HFFc6 (cell line): ENCODE results near the gene ERICH3. TPM values are rescaled to one million over a fixed set of nuclear protein-coding genes. Genes with fewer than 3 reads are reported as not detected.

ENCODE experiments used
- DNase-seq: peaks from one replicate; pipeline ENCODE4 v3.0.0-alpha.2; 2018
- H3K27ac Mint-ChIP-seq: 2 replicates; pipeline ENCODE4 v1.8.0; 2020; ENCODE audit warnings: mild to moderate bottlenecking, mixed read lengths
- H3K27me3 Mint-ChIP-seq: 2 replicates; pipeline ENCODE4 v1.8.0; 2021; ENCODE audit warnings: mild to moderate bottlenecking, moderate library complexity, mixed read lengths; ENCODE audit not compliant: insufficient read depth
- H3K36me3 Mint-ChIP-seq: 2 replicates; pipeline ENCODE4 v1.8.0; 2021; ENCODE audit warnings: low read depth, mixed read lengths
- H3K4me1 Mint-ChIP-seq: 2 replicates; pipeline ENCODE4 v1.8.0; 2020; ENCODE audit warnings: low read depth, mixed read lengths
- H3K4me3 Mint-ChIP-seq: 2 replicates; pipeline ENCODE4 v1.8.0; 2020; ENCODE audit warnings: mild to moderate bottlenecking, moderate library complexity, mixed read lengths
- H3K9me3 Mint-ChIP-seq: 2 replicates; pipeline ENCODE4 v1.8.0; 2020; ENCODE audit warnings: mild to moderate bottlenecking, mixed read lengths
- total RNA-seq, 6 experiments: library from RNA; stranded (reverse); fragmentation: NEBNext Ultra II Directional; extraction: Animal tissue kit (Norgen Biotek cat#: 25700); gene quantifications; 2 replicates in 1 of 6; 3 replicates in 5 of 6; pipeline ENCODE4 v1.2.3, GENCODE V29; 2021
- TF ChIP-seq, protein P1 (sequence below): fragments of 200-600 bp; sonication (generic); IDR thresholded peaks from 2 replicates; pipeline ENCODE4 v1.5.0; 2021; ENCODE audit warnings: antibody characterized with exemption, mild to moderate bottlenecking

The ERICH3 gene
- total RNA-seq, 6 experiments from 2014 or later, result not detected

DNA sequence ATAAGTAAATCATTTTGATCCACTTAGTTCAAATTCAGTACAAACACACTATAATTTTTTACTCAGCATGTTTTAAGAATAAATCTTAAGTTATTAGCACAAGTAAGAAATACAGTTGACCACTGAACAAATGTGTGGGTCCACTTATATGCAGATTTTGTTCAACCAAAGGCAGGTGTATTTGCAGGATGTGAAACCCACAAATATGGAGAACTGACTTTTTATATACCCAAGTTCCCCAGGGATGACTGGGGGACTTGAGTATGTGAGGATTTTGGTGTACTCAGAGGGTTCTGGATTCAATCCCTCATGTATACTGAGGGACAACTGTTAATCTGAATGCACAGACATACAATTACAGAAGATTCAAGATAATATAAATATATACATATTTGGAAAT, 25.7 kb upstream of the ERICH3 start:
- no peaks in the 10 kb centered on the region; the same call in 1 of the 2 replicates for H3K4me1 Mint-ChIP-seq
- no peak overlapping the region for H3K27ac Mint-ChIP-seq
- TF ChIP-seq, protein P1, sequence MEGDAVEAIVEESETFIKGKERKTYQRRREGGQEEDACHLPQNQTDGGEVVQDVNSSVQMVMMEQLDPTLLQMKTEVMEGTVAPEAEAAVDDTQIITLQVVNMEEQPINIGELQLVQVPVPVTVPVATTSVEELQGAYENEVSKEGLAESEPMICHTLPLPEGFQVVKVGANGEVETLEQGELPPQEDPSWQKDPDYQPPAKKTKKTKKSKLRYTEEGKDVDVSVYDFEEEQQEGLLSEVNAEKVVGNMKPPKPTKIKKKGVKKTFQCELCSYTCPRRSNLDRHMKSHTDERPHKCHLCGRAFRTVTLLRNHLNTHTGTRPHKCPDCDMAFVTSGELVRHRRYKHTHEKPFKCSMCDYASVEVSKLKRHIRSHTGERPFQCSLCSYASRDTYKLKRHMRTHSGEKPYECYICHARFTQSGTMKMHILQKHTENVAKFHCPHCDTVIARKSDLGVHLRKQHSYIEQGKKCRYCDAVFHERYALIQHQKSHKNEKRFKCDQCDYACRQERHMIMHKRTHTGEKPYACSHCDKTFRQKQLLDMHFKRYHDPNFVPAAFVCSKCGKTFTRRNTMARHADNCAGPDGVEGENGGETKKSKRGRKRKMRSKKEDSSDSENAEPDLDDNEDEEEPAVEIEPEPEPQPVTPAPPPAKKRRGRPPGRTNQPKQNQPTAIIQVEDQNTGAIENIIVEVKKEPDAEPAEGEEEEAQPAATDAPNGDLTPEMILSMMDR, result no peak
- DNase-seq, result no peak
- no peaks in the 10 kb centered on the region for H3K9me3 Mint-ChIP-seq
- no peak overlapping the region for H3K4me3 Mint-ChIP-seq
- H3K27me3 Mint-ChIP-seq, result no peaks in the 10 kb centered on the region; the same call in 1 of the 2 replicates
- H3K36me3 Mint-ChIP-seq, result peaks cover under 1% of the 10 kb centered on the region

DNA sequence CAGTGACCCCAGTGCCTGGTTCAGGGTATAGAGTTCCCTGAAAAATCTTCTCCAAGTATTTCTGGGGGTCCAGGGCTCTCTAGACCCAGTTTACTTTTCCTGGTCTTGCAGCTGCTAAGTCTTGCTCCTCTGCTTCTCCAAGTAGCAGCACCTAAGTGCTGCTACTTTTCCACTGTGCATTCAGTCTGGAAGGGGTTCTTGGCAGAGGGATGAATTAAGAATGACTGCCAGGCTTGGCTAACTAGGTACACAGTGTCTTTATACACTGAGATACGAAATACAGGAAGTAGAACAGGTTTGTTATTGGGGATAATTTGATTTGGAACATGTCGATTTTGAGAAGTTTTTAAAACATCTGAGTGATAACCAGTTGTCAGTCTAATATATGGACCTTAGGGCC, 24.2 kb upstream of the ERICH3 start:
- Mint-ChIP-seq H3K4me3 (no peak overlapping the region), H3K9me3 (no peaks in the 10 kb centered on the region), H3K27ac (no peak overlapping the region), H3K4me1 (peaks cover 11% of the 10 kb centered on the region), H3K36me3 (no peaks in the 10 kb centered on the region), H3K27me3 (no peaks in the 10 kb centered on the region)
- DNase-seq, result no peak
- TF ChIP-seq, protein P1, result no peak

DNA sequence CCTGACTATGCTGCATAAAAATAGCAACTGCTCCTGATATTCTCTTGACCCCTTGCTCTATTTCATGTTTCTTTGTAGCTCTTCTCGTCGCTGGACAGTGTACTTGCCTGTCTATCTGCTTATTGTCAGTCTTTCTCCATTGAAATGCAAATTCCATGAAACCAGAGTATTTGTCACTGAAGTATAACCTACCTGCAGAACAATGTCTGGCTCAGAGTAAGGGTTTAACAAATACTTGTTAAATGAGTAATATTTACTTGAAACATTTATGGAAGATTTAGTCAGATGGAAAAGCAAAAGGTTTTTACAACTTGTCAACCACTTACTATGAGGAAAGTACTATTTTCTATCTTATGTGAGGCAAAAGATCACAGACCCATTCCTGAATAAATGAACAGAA, 19.9 kb upstream of the ERICH3 start:
- H3K4me3 Mint-ChIP-seq, result no peak overlapping the region
- DNase-seq, result no peak
- H3K9me3 Mint-ChIP-seq, result no peaks in the 10 kb centered on the region
- no peaks in the 10 kb centered on the region for H3K36me3 Mint-ChIP-seq
- TF ChIP-seq, protein P1, result no peak
- peaks cover 23% of the 10 kb centered on the region for H3K4me1 Mint-ChIP-seq
- no peak overlapping the region for H3K27ac Mint-ChIP-seq
- no peaks in the 10 kb centered on the region for H3K27me3 Mint-ChIP-seq

DNA sequence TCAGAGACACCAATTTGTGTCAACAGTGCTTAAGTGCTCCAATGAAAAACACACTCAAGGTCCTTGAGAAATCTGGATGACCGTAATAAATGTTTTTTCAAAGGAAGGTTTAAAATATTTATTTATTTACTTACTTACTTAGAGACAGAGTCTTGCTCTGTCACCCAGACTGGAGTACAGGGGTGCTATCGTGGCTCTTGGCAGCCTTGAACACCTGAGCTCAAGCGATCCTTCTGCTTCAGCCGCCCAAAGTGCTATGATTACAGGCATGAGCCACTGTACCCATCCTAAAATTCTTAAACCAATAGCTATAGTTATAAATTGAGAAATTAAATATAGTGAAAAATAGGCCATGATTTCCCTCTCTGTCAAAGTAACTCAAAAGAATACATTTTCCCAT, 17.3 kb upstream of the ERICH3 start:
- Mint-ChIP-seq H3K4me3 (no peak overlapping the region), H3K27ac (no peak overlapping the region), H3K4me1 (peaks cover 23% of the 10 kb centered on the region), H3K27me3 (peaks cover 2% of the 10 kb centered on the region), H3K36me3 (no peaks in the 10 kb centered on the region), H3K9me3 (no peaks in the 10 kb centered on the region)
- DNase-seq, result no peak
- TF ChIP-seq, protein P1, result no peak

DNA sequence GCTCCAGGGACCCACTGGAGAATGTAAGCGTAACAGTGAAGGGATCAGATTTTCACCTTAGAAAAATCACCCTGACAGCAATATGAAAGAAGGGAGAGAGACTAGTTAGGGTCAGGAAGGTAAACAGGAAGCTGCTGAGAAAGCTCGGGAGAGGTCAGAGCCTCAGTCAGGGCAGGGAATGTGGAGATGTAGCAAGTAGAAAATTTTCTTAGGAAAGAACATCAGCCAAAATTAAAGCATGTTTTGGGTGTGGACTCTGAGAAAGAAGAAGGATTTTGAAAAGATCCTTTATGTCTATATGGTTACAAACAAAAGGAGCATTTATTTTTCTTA, 16.7 kb upstream of the ERICH3 start:
- H3K36me3 Mint-ChIP-seq, result no peaks in the 10 kb centered on the region
- peaks cover 2% of the 10 kb centered on the region for H3K27me3 Mint-ChIP-seq
- H3K4me3 Mint-ChIP-seq, result 0 out of 2 replicates have a peak overlapping the region, but pooled peaks have one; percentile 56

More for the DNA sequence above, 16.7 kb upstream of the ERICH3 start:
- TF ChIP-seq, protein P1, result no peak
- Mint-ChIP-seq H3K4me1 (peaks cover 23% of the 10 kb centered on the region), H3K27ac (no peak overlapping the region), H3K9me3 (no peaks in the 10 kb centered on the region)
- DNase-seq, result no peak
